Measurements from ENCODE around the gene DNAH17. TPM values are rescaled to one million over a fixed set of nuclear protein-coding genes. Genes with fewer than 3 reads are reported as not detected.
A peak's percentile ranks its signal among the peaks of the same experiment; 100 is the strongest.

DNAH17 gene
- total and polyA plus RNA-seq, 2 of the 8 experiments (the other 6 are each of a cell fraction or from before 2014, with no cell fraction given), result 0.14 to 0.67 TPM

DNA sequence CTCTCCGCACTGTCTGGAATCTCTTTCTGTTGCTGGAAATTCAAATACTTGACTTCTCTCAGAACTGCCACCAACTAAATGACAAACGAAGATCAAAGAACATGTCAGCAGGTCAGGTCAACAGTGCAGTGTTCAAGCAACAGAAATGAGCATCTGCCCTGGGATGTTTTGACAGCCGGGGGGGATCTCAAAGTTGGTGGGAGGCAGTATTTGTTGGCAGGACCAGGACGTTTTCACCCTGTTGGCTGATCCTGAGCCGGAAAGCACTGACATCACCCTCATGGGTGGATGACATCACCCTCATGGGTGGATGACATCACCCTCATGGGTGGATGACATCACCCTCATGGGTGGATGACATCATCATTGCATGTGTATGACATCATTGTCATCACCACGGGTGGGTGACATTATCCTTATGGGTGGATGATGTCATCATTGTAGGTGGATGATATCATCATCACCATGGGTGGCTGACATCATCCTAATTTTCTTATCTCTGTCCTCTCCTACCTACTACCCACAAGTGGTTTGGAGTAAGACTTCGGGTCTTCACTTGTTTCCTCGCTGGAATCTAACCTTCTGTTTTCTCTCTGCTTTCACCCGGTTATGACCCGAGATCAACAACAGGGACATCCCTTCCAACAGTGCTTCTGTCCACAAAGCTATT is 18.9 kb downstream of the DNAH17 start:
- WGBS, 2 experiments (ENCODE audit: extremely low coverage in 1 of 2, insufficient coverage in 1 of 2, insufficient read length in 1 of 2, insufficient replicate concordance in 2 of 2, low coverage in 1 of 2, low lambda C conversion rate in 2 of 2, missing lambda C conversion rate in 1 of 2), result 92% methylated on average over 10 of the region's 10 CpGs; no CpG with 5 or more reads in 1 of the 2 experiments
- no peaks in the 10 kb centered on the region for H3K4me1 ChIP-seq (replicated peaks in 1 of 4; ENCODE audit: control insufficient read depth in 3 of 4, insufficient read depth in 4 of 4, low read length in 3 of 4)
- no peak overlapping the region for H3K4me2 ChIP-seq (ENCODE audit: insufficient read depth in 1 of 2, low read depth in 2 of 2, low read length in 2 of 2)
- no peaks in the 10 kb centered on the region for H3K79me1 ChIP-seq (ENCODE audit: low read depth, low read length)
- no peak overlapping the region for H2BK120ac ChIP-seq (replicated peaks; ENCODE audit: low read depth, low read length)
- H3K23ac ChIP-seq (ENCODE audit: insufficient read length), result no peak overlapping the region
- H3K9ac ChIP-seq (replicated peaks in 1 of 4; ENCODE audit: extremely low read depth in 1 of 4, low read depth in 3 of 4, low read length in 3 of 4), result no peak overlapping the region
- no peak overlapping the region for H3K18ac ChIP-seq (ENCODE audit: extremely low read depth, low read length)
- H3K27me3 ChIP-seq (replicated peaks in 1 of 4; ENCODE audit: control insufficient read depth in 3 of 4, extremely low read depth in 1 of 4, insufficient read depth in 3 of 4, low read length in 3 of 4), result no peaks in the 10 kb centered on the region
- no peaks in the 10 kb centered on the region for H3K9me3 ChIP-seq (ENCODE audit: insufficient read depth in 2 of 2, low read depth in 1 of 2, low read length in 1 of 2)
- no peak overlapping the region for H3K4me3 ChIP-seq (ENCODE audit: extremely low read depth in 1 of 4, insufficient read depth in 2 of 4, low read depth in 3 of 4, low read length in 4 of 4)
- no peaks in the 10 kb centered on the region for H3K36me3 ChIP-seq (ENCODE audit: control insufficient read depth in 2 of 4, insufficient read depth in 4 of 4, low read length in 3 of 4)
- no peak overlapping the region for H3K56ac ChIP-seq (replicated peaks; ENCODE audit: insufficient read length, low read depth, low read length)
- no peak overlapping the region for H2BK12ac ChIP-seq (ENCODE audit: low read depth, low read length)
- FAIRE-seq (no peak), DNase-seq (ENCODE audit: low read depth in 1 of 2, low spot score in 2 of 2) (no peak)
- H3K79me2 ChIP-seq (ENCODE audit: control insufficient read depth in 1 of 2, insufficient read depth in 2 of 2, low read length in 2 of 2), result no peaks in the 10 kb centered on the region
- no peak overlapping the region for H2BK5ac ChIP-seq (ENCODE audit: low read depth, low read length)
- no peak overlapping the region for H3K4ac ChIP-seq (replicated peaks; ENCODE audit: insufficient read length, low read depth, low read length)
- H3K14ac ChIP-seq (ENCODE audit: insufficient read length), result no peak overlapping the region
- no peak overlapping the region for H4K8ac ChIP-seq (ENCODE audit: extremely low read depth, insufficient read depth, low read length)
- H3K27ac ChIP-seq (ENCODE audit: low read depth, low read length), result no peak overlapping the region
- no peak overlapping the region for H4K91ac ChIP-seq (replicated peaks; ENCODE audit: insufficient read length, low read length)
- H2BK15ac ChIP-seq (ENCODE audit: low read length), result no peak overlapping the region
- no peak overlapping the region for H2AK5ac ChIP-seq (ENCODE audit: low read depth, low read length)
- TF ChIP-seq ZNF274 (IDR thresholded peaks at IDR 0.05; ENCODE audit: borderline replicate concordance, extremely low read depth, low read length) (no peak), CREB1 (IDR thresholded peaks at IDR 0.05) (peak; percentile 97), JUND (IDR thresholded peaks at IDR 0.05; ENCODE audit: low read length) (peak; percentile 69; the same call in 1 of the 2 replicates), HDAC2 (IDR thresholded peaks at IDR 0.05; ENCODE audit: borderline replicate concordance in 1 of 2, low read depth in 2 of 2, low read length in 2 of 2) (no peak), EP300 (IDR thresholded peaks at IDR 0.05; ENCODE audit: borderline replicate concordance in 1 of 2, low read depth in 2 of 2, low read length in 2 of 2) (no peak), KDM1A (IDR thresholded peaks at IDR 0.05; ENCODE audit: borderline replicate concordance, low read length) (no peak), SP2 (IDR thresholded peaks at IDR 0.05; ENCODE audit: low read length) (no peak), BCL11A (IDR thresholded peaks at IDR 0.05; ENCODE audit: low read depth in 2 of 2, low read length in 2 of 2) (no peak)
- TF ChIP-seq, protein P1, sequence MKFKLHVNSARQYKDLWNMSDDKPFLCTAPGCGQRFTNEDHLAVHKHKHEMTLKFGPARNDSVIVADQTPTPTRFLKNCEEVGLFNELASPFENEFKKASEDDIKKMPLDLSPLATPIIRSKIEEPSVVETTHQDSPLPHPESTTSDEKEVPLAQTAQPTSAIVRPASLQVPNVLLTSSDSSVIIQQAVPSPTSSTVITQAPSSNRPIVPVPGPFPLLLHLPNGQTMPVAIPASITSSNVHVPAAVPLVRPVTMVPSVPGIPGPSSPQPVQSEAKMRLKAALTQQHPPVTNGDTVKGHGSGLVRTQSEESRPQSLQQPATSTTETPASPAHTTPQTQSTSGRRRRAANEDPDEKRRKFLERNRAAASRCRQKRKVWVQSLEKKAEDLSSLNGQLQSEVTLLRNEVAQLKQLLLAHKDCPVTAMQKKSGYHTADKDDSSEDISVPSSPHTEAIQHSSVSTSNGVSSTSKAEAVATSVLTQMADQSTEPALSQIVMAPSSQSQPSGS (IDR thresholded peaks at IDR 0.05; ENCODE audit: low read length), result peak; percentile 97
- H4K5ac ChIP-seq (ENCODE audit: insufficient read length, low read depth, low read length), result no peak overlapping the region
- ChIA-PET POLR2A (ENCODE audit: partially characterized antibody) (no interaction called here), CTCF (ENCODE audit: partially characterized antibody) (interaction anchor here (0.9 to 5.9 kb wide), 19 partner anchors 7 to 182 kb away, joined by 3 to 56 read pairs (median 5); no protein-coding TSS in a partner anchor)
- no peak overlapping the region for H2BK20ac ChIP-seq (ENCODE audit: low read length)
- no peak overlapping the region for H2AFZ ChIP-seq (ENCODE audit: low read length)
- H3K23me2 ChIP-seq (ENCODE audit: low read depth, low read length), result no peaks in the 10 kb centered on the region
- peaks cover 0 to 1% of the 10 kb centered on the region in 2 experiments for H4K20me1 ChIP-seq (replicated peaks in 1 of 2; ENCODE audit: control insufficient read depth in 1 of 2, insufficient read depth in 2 of 2, low read length in 2 of 2)
